NAMALWA (cell line): ENCODE results near the gene EGR1.
"Not testable (repeated sequence)": the region's sequence is repeated elsewhere in the genome, so short reads cannot be mapped to it uniquely, and the experiment has no call there.

Source experiments
- DNase-seq: peaks from one replicate; pipeline ENCODE4 v3.0.0-alpha.2; 2015; ENCODE audit warnings: low spot score

EGR1 gene

GRCh38 chr5:138469540-138470321, 4.5 kb downstream of the EGR1 start:
- peak; percentile 52 for DNase-seq

DNA sequence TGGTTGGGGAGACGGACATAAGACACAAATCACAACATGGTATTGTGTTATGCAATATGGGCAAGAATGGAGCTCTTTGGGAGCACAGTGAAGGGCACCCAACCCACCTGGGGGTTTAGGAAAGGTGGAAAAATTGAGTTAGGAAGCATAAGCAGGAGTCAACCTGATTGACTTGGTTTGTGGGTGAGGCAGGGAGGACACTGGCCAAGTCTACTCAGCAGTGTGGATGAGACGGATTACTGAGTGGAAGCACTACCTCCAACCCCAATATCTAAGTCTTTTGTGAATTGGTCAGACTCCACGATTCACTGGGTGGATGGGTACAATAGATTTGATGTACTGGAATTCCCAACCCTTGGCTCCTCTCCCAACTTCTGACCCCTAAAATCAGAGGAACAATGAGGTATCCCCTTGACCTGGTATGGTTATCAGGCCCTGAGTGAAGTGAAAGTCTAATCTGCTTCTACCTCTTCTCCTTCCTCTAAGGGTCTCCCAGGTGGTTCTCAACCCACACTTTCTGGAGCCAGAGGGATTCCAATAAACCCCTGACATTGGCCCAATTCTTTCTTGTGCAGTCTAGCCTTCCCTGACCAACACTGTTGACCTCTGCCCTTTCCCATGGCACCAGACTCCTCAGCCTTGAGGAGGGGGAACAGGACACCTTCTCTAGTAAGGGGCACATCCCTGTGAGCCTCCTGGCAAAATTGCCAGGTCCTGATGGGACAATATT, 5.2 kb downstream of the EGR1 start:
- DNase-seq, result peak; percentile 24

- DNase-seq, result no peak
These were observed 5.7 kb downstream of the EGR1 start for GRCh38 chr5:138471052-138471361.

DNA sequence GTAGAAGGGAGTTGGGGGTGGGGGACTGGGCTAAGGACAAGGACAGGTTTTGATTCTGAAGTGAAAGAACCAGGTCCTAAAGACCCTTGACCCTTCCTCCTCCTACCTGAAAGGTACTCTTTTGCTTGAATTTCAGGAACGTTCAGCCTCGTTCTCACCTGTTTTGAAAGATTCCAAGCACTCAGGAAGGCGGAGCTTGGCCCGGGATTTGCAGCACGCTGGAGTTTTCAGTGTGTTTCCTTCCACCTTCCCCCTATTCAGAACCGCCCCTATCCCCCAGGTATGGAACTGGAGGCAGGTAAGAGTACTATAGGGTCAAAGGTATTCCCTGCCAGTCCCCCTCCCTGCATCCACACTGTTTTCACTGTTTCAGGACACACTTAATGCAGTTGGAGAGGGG, 7.1 kb downstream of the EGR1 start:
- DNase-seq, result no peak

DNA sequence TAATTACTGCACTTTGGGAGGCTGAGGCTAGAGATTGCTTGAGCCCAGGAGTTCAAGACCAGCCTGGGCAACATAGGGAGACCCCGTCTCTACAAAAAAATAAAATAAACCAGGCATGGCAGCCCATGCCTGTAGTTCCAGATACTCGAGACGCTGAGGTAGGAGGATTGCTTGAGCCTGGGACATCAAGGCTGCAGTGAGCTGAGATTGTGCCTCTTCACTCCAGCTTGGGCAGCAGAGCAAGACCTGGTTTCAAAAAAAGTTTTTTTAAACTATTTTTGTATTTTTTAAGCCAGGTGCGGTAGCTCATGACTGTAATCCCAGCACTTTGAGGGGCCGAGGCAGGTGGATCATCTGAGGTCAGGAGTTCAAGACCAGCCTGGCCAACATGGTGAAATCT, 7.9 kb downstream of the EGR1 start:
- DNase-seq, result not testable (repeated sequence)

GRCh38 chr5:138476918-138477317, 11.6 kb downstream of the EGR1 start:
- DNase-seq, result no peak

DNA sequence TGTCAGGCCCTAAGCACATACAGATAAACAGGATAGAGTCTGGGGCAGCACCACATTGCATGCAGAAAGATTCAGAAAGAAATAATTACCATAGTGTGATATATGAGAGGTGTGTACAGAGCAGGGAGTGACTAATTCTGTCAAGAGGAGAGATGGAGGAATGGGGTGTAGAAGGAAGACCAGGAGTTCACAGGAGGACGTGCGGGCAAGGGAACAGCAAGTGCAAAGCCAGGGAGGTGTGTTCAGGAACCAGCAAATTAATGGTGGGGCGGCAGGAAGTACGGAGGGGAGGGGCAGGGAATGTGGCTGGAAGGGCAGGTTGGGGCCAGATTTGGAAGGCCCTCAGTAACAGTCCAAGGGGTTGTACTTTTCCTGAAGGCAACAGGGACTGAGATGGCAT, 17.4 kb downstream of the EGR1 start:
- no peak for DNase-seq

DNA sequence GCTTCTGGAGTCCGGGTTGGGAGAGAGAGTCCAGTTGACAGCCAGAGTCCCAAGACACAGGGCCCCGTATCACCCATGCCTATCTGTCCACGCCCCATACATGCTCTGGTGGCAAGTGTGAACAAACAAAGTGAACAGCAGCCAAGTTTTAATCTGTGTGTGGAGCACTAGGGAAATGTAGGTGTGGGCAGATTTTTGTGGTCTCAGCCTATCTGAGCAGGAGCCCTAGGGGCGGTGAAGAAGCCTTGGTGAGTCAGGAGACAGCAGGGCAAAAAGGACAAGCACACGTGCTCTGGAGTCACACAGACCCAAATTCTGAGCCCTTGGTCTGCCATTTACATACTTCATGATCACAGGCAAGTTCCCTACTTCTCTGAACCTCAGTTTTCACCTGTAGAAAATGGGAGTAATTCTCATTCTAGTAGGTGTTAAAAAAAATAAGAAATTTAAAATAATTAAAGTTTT, 23.2 kb downstream of the EGR1 start:
- no peak for DNase-seq

DNA sequence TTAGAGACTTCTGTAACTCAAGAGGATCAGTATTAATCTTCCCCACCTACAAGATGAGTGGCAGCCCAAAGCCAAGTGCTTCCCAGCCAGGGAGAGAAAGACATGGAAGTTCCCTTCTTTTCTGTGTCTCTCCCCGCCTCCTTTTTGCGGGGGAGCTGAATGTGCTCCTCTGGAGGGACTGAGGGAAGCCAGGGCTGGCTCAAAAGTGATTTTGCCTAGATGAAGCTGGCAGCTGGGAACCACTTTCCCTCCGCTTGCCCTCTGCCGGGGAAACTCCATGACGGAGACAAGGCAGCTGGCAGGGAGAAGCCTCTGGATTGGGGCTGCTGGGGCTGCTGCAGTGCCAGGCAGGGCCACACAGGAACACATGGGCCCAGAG, 24.4 kb downstream of the EGR1 start:
- no peak for DNase-seq

- no peak for DNase-seq
These were observed 25.5 kb downstream of the EGR1 start for GRCh38 chr5:138490648-138491283.

- no peak for DNase-seq
These were observed 26.0 kb downstream of the EGR1 start for GRCh38 chr5:138491284-138491648.

DNA sequence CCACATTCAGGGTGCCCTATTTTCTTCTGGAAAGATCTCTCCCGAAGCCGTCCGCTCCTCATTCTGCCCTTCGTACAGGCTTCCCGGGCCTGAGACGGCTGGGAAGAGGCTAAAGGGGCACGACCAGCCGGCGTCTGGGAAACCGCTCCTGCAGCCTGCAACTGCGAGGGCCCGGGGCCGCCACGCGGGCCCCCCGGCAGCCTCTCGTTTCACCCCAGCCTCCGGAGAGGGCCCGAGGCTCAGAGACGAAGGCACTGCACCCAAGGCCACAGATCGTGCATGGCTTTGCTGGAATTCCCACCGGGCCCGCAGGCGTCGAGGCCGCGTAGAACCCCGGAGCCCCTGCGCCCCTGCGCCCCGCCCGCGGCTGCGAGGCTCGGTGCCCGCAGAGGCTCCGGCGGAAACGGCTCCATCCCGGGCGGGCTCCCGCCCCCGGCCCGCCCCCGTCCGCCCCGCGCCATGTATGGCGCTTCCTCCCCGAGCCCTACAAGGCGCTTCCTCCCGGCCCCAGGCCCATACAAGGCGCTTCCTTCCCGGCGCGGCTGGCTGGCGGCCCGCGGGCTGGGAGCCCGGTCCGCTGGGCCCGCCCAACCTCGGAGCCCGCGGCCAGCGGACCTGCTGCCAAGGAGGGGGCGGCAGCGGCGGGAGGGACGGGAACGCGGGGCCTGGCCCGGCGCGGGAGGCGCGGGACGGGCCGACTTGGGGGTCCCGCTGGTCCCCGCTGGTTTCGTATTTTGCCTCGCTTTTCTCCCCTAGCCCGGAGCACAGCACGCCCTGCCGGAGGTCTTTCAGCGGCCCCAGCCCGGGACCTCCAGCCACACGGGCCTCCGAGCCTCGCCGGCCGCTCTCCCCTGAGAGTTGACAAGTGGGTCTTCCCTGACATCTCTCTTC, 26.6 kb downstream of the EGR1 start:
- peak; percentile 58 for DNase-seq

- DNase-seq, result no peak
These were observed 27.3 kb downstream of the EGR1 start for GRCh38 chr5:138492560-138493045.

DNA sequence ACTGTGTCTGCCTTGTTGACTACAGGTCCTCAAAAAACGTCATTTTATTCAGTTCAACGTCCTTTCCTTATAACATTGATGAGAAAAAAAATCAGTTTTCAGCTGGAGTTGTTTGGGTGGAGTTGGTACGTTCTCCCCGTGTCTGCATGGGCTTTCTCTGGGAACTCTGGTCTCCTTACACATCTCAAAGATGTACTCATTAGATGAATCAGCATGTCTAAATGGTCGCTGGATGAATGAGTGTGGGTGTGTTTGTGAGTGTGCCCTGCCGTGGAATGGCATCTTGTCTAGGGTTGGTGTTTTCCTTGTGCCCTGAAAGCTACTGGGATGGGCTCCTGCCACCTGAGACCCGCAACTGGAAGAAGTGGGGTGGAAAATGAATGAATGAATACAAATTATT, 30.1 kb downstream of the EGR1 start:
- DNase-seq, result no peak

- no peak for DNase-seq
These were observed 33.1 kb downstream of the EGR1 start for GRCh38 chr5:138498376-138498775.

- no peak for DNase-seq
These were observed 36.8 kb downstream of the EGR1 start for GRCh38 chr5:138502121-138502520.

DNA sequence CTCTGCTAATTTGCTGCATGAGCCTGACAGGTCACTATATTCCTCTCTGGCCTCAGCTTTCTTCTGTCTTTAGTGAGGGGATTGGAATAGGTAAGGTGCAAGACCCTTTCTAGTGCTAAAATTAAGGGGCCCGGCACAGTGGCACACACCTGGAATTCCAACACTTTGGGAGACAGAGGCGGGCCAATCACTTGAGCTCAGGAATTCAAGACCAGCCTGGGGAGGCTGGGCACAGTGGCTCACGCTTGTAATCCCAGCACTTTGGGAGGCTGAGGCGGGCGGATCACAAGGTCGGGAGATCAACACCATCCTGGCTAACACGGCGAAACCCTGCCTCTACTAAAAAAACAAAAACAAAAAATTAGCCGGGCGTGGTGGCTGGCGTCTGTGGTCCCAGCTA, 37.2 kb downstream of the EGR1 start:
- no peak for DNase-seq

GRCh38 chr5:138503487-138504270, 38.4 kb downstream of the EGR1 start:
- peak; percentile 73 for DNase-seq

DNA sequence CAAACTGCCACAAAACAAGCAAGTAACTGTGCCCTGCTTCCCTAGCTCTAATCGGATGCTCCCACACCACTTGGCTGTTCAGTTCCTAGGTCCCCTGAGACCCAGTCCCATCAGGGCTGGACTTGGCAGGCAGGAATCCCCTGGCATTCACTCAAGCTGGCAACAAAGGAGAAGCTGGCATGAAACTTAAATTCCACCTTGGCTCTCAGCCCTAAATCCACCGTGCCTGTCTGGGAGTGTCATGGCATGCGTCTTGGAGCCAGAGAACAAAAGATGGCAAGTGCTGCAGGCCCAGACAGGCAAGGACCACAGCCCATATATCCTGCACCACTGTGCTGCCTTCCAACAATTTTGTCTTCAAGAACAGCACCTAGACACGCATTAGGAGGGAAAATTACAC, 39.5 kb downstream of the EGR1 start:
- no peak for DNase-seq

DNA sequence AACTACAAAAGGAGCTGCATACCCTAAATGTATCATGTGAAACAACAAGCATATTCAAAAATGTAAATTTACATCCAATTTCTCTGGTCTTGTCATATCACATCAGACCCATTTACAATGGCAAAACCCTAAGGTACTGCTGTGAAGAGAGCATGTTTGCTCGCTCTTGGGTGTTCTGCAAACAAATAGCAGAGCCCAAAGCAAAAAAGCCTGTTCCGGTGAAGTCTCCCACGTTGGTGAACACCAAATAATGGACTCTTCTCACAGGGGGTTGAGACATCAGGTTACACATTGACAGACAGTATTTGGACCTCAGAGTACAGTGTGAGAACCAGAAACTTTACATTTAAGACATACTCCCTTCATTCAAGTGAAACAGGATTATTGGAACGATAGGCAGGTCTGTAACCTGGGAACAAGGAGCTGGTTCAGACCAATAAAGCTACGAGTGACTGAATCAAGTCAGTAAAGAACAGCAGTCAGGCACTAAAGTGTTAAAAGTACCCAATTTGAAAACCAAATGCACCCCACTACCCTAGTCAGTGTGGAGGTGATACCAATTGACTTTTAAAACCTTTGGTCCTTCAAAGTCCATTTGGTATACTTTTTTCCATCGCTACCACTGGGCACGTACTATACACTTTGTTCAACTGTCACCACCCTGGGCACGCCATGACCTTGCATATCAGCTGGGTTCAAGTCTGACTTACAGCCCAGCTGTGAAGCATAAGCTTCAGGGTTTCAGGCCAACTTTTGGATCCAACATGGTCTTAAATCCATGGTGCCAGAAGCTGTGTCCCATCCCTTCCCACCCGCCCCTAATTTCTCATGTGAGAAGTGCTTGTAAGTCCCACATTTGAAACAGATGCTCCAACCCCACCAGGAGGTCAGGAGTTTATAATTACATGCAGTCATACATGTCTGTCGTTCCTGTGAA, 41.4 kb downstream of the EGR1 start:
- DNase-seq, result no peak
